Panc1 (cell line): ENCODE data around the gene NTRK2.

Experiments
- TCF7L2 ChIP-seq: IDR thresholded peaks from 2 replicates; pipeline ENCODE4 v1.6.1; 2011; ENCODE audit warnings: mild to moderate bottlenecking, low read depth, low read length, inconsistent platforms
- TF ChIP-seq, protein P1 (sequence below): fragments of 450-650 bp; IDR thresholded peaks from 2 replicates; pipeline ENCODE4 v1.5.1; 2017; ENCODE audit warnings: mild to moderate bottlenecking

GRCh38 chr9:85042981-85043647 is 373.6 kb downstream of the NTRK2 start:
- TF ChIP-seq TCF7L2 = no peak
- TF ChIP-seq, protein P1, sequence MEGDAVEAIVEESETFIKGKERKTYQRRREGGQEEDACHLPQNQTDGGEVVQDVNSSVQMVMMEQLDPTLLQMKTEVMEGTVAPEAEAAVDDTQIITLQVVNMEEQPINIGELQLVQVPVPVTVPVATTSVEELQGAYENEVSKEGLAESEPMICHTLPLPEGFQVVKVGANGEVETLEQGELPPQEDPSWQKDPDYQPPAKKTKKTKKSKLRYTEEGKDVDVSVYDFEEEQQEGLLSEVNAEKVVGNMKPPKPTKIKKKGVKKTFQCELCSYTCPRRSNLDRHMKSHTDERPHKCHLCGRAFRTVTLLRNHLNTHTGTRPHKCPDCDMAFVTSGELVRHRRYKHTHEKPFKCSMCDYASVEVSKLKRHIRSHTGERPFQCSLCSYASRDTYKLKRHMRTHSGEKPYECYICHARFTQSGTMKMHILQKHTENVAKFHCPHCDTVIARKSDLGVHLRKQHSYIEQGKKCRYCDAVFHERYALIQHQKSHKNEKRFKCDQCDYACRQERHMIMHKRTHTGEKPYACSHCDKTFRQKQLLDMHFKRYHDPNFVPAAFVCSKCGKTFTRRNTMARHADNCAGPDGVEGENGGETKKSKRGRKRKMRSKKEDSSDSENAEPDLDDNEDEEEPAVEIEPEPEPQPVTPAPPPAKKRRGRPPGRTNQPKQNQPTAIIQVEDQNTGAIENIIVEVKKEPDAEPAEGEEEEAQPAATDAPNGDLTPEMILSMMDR = no peak
